ENCODE results near the gene ZNF438. TPM values are rescaled to one million over a fixed set of nuclear protein-coding genes. Genes with fewer than 3 reads are reported as not detected.

The ZNF438 gene
- total and polyA plus RNA-seq, 7 donors, result 3.9 to 18.9 (median 11.9) TPM

DNA sequence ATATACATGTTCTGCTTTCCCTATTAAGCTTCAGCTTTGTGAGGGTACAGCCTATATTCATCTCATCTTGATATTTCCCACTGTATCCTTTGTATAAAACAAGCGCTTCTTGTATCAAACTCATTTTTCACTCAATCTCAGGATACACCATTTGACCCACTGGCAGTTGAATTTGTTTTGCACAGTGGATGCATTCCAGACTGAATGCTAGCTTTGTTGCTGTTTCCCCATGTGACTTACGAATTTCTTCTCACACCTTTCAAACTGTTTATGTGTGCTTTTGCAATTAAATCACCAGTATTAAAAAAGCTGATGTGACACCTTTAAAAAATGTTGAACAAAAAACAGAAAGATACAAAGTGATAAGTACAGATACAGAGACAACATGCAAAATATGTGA lies 180.9 kb downstream of the ZNF438 start:
- H3K9me3 ChIP-seq, result no peaks in the 10 kb centered on the region
- no peak overlapping the region for H3K4me3 ChIP-seq
- intact Hi-C loops (cut with DNase I), result no loop called here
- peaks cover 0 to 17% (median 0%) of the 10 kb centered on the region in 4 donors for H3K36me3 ChIP-seq
- no peak overlapping the region for H3K27ac ChIP-seq
- no peaks in the 10 kb centered on the region for H3K4me1 ChIP-seq
- no peaks in the 10 kb centered on the region for H3K27me3 ChIP-seq
- TF ChIP-seq EP300 (IDR thresholded peaks at IDR 0.05) (no peak), POLR2A (IDR thresholded peaks at IDR 0.05) (no peak), POLR2AphosphoS5 (IDR thresholded peaks at IDR 0.05) (no peak)
- TF ChIP-seq, protein P1, sequence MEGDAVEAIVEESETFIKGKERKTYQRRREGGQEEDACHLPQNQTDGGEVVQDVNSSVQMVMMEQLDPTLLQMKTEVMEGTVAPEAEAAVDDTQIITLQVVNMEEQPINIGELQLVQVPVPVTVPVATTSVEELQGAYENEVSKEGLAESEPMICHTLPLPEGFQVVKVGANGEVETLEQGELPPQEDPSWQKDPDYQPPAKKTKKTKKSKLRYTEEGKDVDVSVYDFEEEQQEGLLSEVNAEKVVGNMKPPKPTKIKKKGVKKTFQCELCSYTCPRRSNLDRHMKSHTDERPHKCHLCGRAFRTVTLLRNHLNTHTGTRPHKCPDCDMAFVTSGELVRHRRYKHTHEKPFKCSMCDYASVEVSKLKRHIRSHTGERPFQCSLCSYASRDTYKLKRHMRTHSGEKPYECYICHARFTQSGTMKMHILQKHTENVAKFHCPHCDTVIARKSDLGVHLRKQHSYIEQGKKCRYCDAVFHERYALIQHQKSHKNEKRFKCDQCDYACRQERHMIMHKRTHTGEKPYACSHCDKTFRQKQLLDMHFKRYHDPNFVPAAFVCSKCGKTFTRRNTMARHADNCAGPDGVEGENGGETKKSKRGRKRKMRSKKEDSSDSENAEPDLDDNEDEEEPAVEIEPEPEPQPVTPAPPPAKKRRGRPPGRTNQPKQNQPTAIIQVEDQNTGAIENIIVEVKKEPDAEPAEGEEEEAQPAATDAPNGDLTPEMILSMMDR (IDR thresholded peaks at IDR 0.05), result no peak
- DNase-seq, result no peak
- 89% methylated on average over 2 of the region's 2 CpGs for WGBS, 2 donors

DNA sequence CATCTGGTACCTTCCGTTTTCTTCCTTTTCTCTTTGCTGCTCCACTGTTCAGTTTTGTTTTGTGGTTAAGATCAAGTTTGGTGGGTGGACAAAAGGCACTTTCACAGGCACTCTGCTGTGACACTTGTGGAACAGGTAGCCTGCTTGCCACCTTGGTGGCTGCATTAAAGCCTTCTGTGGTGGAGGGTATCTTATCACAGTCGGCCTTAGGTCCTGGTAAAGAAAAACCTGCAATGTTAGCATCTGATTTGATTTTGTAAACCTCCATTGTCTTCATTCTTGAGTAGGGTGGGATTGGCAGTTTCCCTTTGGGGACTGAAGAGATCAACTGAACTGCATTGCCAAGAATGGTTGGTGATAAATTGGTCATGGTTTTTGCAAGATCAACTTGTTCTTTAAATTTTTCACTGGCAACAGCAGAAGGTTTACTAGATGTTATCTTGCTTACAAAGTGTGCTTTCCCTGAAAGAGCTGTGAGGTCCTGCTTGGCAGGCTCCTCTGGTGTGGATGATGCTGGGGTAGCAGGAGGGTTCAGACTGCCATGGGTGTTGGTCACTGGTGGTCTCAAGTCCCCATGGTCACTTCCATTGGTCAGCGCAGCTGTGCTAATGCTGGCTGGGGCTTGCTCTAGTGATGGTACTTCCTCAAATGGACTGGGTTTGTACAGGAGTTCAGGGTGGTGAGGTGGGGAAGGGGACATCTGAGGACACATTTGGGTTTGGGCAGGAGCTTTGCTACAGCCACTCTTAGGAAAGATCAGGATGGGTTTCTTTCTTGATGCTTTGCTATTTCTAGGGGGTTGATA lies 182.2 kb downstream of the ZNF438 start:
- H3K9me3 ChIP-seq, result no peaks in the 10 kb centered on the region
- intact Hi-C loops (cut with DNase I), result no loop called here
- no peak for DNase-seq
- peaks cover 0 to 23% (median 0%) of the 10 kb centered on the region in 4 donors for H3K36me3 ChIP-seq
- no peaks in the 10 kb centered on the region for H3K4me1 ChIP-seq
- WGBS, 2 donors, result 90 to 91% methylated on average over 3 of the region's 3 CpGs
- H3K27me3 ChIP-seq, result no peaks in the 10 kb centered on the region
- TF ChIP-seq POLR2A (IDR thresholded peaks at IDR 0.05), result no peak
- TF ChIP-seq, protein P1 (IDR thresholded peaks at IDR 0.05), result no peak
- TF ChIP-seq POLR2AphosphoS5 (IDR thresholded peaks at IDR 0.05), result no peak
- TF ChIP-seq EP300 (IDR thresholded peaks at IDR 0.05), result no peak
- no peak overlapping the region for H3K27ac ChIP-seq
- H3K4me3 ChIP-seq, result no peak overlapping the region

DNA sequence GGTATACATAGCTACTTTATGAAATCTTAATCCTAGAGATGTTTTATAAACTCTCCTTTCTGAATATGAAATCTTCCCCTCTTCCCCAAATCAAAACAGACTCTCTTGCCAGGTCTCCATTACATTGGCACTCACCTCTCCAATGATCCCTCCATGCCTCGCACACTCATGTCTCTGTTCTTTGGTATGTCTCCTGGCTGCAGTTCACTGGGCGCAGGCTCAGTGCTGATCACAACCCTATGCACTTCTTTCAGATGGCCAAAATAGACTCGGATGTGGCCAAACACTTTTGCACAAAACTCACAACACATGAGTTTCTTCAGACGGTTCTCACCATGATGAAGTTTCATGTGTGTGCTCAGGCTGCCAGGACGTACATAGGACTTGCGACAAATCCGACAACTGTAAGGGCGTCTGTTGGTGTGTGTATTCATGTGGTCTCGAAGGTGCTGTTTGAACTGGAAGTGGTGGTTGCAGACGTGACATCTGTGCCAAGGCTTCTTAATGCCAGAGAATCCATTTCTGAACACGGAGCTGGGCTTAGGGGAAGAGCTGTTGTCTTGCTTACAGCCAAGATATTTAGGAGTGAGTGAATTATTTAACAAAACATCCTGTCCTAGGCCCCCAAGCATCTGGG lies 183.2 kb downstream of the ZNF438 start:
- intact Hi-C loops (cut with DNase I), result no loop called here
- DNase-seq, result no peak
- WGBS, 2 donors, result 85 to 92% methylated on average over 11 of the region's 11 CpGs
- no peaks in the 10 kb centered on the region for H3K4me1 ChIP-seq
- TF ChIP-seq POLR2AphosphoS5 (IDR thresholded peaks at IDR 0.05) (no peak), POLR2A (IDR thresholded peaks at IDR 0.05) (no peak), EP300 (IDR thresholded peaks at IDR 0.05) (no peak)
- TF ChIP-seq, protein P1 (IDR thresholded peaks at IDR 0.05), result no peak
- no peaks in the 10 kb centered on the region for H3K9me3 ChIP-seq
- no peak overlapping the region for H3K27ac ChIP-seq
- H3K27me3 ChIP-seq, result no peaks in the 10 kb centered on the region
- H3K4me3 ChIP-seq, result no peak overlapping the region
- peaks cover 0 to 23% (median 0%) of the 10 kb centered on the region in 4 donors for H3K36me3 ChIP-seq

DNA sequence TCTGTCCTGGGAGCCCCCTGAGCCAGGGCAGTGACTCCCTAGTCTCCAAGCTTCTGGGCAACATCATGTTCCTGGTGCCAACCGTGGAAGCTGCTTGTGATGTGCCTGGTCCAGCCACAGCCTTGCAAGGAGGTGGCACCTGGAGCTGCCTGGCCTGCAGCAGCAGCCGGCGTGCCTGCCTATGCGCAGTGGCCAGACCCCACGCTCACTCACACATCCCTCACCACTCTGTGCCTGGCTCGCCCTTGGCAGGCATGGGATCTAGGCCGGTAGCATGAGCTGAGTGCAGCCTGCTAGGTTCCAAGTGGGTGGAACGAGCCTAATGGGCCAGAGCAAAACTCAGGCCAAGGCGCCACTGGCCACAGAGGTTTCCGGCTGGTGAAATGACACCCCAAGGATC lies 184.0 kb downstream of the ZNF438 start:
- peaks cover 0 to 23% (median 0%) of the 10 kb centered on the region in 4 donors for H3K36me3 ChIP-seq
- no peak overlapping the region for H3K4me3 ChIP-seq
- H3K4me1 ChIP-seq, result peaks cover 0 to 8% (median 4%) of the 10 kb centered on the region in 4 donors
- DNase-seq, result no peak
- H3K27ac ChIP-seq, result no peak overlapping the region
- TF ChIP-seq EP300 (IDR thresholded peaks at IDR 0.05), result no peak
- TF ChIP-seq, protein P1 (IDR thresholded peaks at IDR 0.05), result no peak
- no peak for TF ChIP-seq POLR2AphosphoS5 (IDR thresholded peaks at IDR 0.05)
- no peak for TF ChIP-seq POLR2A (IDR thresholded peaks at IDR 0.05)
- no peaks in the 10 kb centered on the region for H3K27me3 ChIP-seq
- intact Hi-C loops (cut with DNase I), result no loop called here
- H3K9me3 ChIP-seq, result no peaks in the 10 kb centered on the region
- WGBS, 2 donors, result 98% methylated on average over 10 of the region's 10 CpGs

Measured in sigmoid colon (tissue), 7 donors.